Stimulated activated CD8-positive, alpha-beta memory T cell treated with anti-CD3 and anti-CD28 coated beads, Interleukin-4, amount 100 ng/mL, for 4 hours (primary cell): ENCODE results near the gene DVL3.
A peak's percentile ranks its signal among the peaks of the same experiment; 100 is the strongest.

ENCODE experiments used
- DNase-seq, 2 donors: peaks; one replicate each; pipeline ENCODE4 v3.0.0-alpha.2; 2020; ENCODE audit warnings: low read depth in 2 of 2, low spot score in 1 of 2

DVL3 gene

GRCh38 chr3:184176377-184177330 is 21.5 kb downstream of the DVL3 start:
- no peak for DNase-seq

GRCh38 chr3:184177331-184177731 is 22.2 kb downstream of the DVL3 start:
- DNase-seq = no peak

GRCh38 chr3:184177767-184178306 is 22.7 kb downstream of the DVL3 start:
- no peak for DNase-seq

- no peak for DNase-seq
Observed at GRCh38 chr3:184178521-184179138, 23.5 kb downstream of the DVL3 start.

- no peak for DNase-seq
Observed at GRCh38 chr3:184180165-184180564, 25.0 kb downstream of the DVL3 start.

- no peak for DNase-seq
Observed at GRCh38 chr3:184181596-184181995, 26.4 kb downstream of the DVL3 start.

GRCh38 chr3:184183679-184184078 is 28.5 kb downstream of the DVL3 start:
- DNase-seq = no peak

- DNase-seq = no peak
Observed at GRCh38 chr3:184184546-184185230, 29.5 kb downstream of the DVL3 start.

- DNase-seq = peak; percentile 98 to 99
Observed at GRCh38 chr3:184185461-184186183, 30.4 kb downstream of the DVL3 start.

GRCh38 chr3:184186184-184186901 is 31.2 kb downstream of the DVL3 start, which contains the start of gene ABCF3:
Gene ABCF3, plus strand, starts transcription at chr3:184186199. Its CDS starts 9 bp downstream, at chr3:184186208.
- no peak for DNase-seq

GRCh38 chr3:184186902-184187207 is 31.7 kb downstream of the DVL3 start:
- no peak for DNase-seq

GRCh38 chr3:184188080-184188479 is 32.9 kb downstream of the DVL3 start:
- DNase-seq = no peak

- DNase-seq = no peak
Observed at GRCh38 chr3:184189421-184189820, 34.2 kb downstream of the DVL3 start.

GRCh38 chr3:184192889-184193288 is 37.7 kb downstream of the DVL3 start:
- no peak for DNase-seq

GRCh38 chr3:184193991-184194539 is 38.9 kb downstream of the DVL3 start:
- DNase-seq = no peak

- DNase-seq = no peak
Observed at GRCh38 chr3:184196536-184196935, 41.4 kb downstream of the DVL3 start.

- no peak for DNase-seq
Observed at GRCh38 chr3:184198509-184198908, 43.3 kb downstream of the DVL3 start.

- DNase-seq = no peak
Observed at GRCh38 chr3:184200825-184201224, 45.6 kb downstream of the DVL3 start.

GRCh38 chr3:184203526-184203925 is 48.3 kb downstream of the DVL3 start:
- no peak for DNase-seq
